SK-N-SH treated with all-trans-retinoic acid at 6 μM for 48 hours (cell line): Measurements from ENCODE around the gene SPEF1.

Source experiments
- ATAC-seq: fragments of 200-7000 bp; cut with Tn5 transposase; 3 replicates; pipeline ENCODE4 v1.9.1; 2020; ENCODE audit warnings: mild to moderate bottlenecking, moderate library complexity
- BACH2 ChIP-seq: fragments of 250-450 bp; sonication (Bioruptor Pico); IDR thresholded peaks from 2 replicates; pipeline ENCODE4 v1.9.0; 2021; ENCODE audit warnings: mild to moderate bottlenecking, borderline replicate concordance
- CSDC2 ChIP-seq: fragments of 250-450 bp; sonication (Bioruptor Pico); IDR thresholded peaks from 2 replicates; pipeline ENCODE4 v1.5.0; 2020; ENCODE audit warnings: mild to moderate bottlenecking, moderate library complexity
- ESRRG ChIP-seq: fragments of 250-450 bp; sonication (Bioruptor Pico); IDR thresholded peaks from 2 replicates; pipeline ENCODE4 v1.6.1; 2021; ENCODE audit warnings: mild to moderate bottlenecking
- GLIS3 ChIP-seq: fragments of 250-450 bp; sonication (Bioruptor Pico); IDR thresholded peaks from 2 replicates; pipeline ENCODE4 v1.5.0; 2020; ENCODE audit warnings: mild to moderate bottlenecking, moderate library complexity
- ISL1 ChIP-seq: fragments of 250-450 bp; sonication (Bioruptor Pico); IDR thresholded peaks from 2 replicates; pipeline ENCODE4 v2.1.2; 2022; ENCODE audit warnings: mild to moderate bottlenecking, moderate library complexity
- OSR1 ChIP-seq: fragments of 250-450 bp; sonication (Bioruptor Pico); IDR thresholded peaks from 2 replicates; pipeline ENCODE4 v1.8.0; 2022; ENCODE audit warnings: moderate library complexity, mild to moderate bottlenecking, inconsistent platforms
- PPARA ChIP-seq: fragments of 250-450 bp; sonication (Bioruptor Pico); IDR thresholded peaks from 2 replicates; pipeline ENCODE4 v1.5.0; 2020; ENCODE audit warnings: mild to moderate bottlenecking, borderline replicate concordance
- SNAI2 ChIP-seq: fragments of 250-450 bp; sonication (Bioruptor Pico); IDR thresholded peaks from 2 replicates; pipeline ENCODE4 v1.5.0; 2020; ENCODE audit warnings: mild to moderate bottlenecking, moderate library complexity
- TOX ChIP-seq: fragments of 250-450 bp; sonication (Bioruptor Pico); IDR thresholded peaks from 2 replicates; pipeline ENCODE4 v1.8.0; 2021; ENCODE audit warnings: mild to moderate bottlenecking, moderate library complexity, borderline replicate concordance
- ZC3H10 ChIP-seq: fragments of 250-450 bp; sonication (Bioruptor Pico); IDR thresholded peaks from 2 replicates; pipeline ENCODE4 v1.5.1; 2021; ENCODE audit warnings: mild to moderate bottlenecking, moderate library complexity
- ZFP3 ChIP-seq: fragments of 250-450 bp; sonication (Bioruptor Pico); IDR thresholded peaks from 2 replicates; pipeline ENCODE4 v1.5.0; 2020; ENCODE audit warnings: mild to moderate bottlenecking, moderate library complexity
- ZFP30 ChIP-seq: fragments of 450-650 bp; formaldehyde crosslinking; IDR thresholded peaks from 2 replicates; pipeline ENCODE4 v1.5.0; 2022; ENCODE audit warnings: mild to moderate bottlenecking, moderate library complexity
- ZNF565 ChIP-seq: fragments of 450-650 bp; formaldehyde crosslinking; conservative IDR thresholded peaks from 2 replicates; pipeline ENCODE4 v1.5.0; 2020; ENCODE audit warnings: low read depth, mild to moderate bottlenecking, moderate library complexity
- ZNF8 ChIP-seq: fragments of 450-650 bp; formaldehyde crosslinking; IDR thresholded peaks from 2 replicates; pipeline ENCODE4 v1.5.0; 2020; ENCODE audit warnings: mild to moderate bottlenecking, moderate library complexity
- TF ChIP-seq, protein P1 (sequence below): fragments of 250-450 bp; sonication (Bioruptor Pico); IDR thresholded peaks from 2 replicates; pipeline ENCODE4 v1.8.0; 2021; ENCODE audit warnings: low read depth, mild to moderate bottlenecking, moderate library complexity, borderline replicate concordance
- TF ChIP-seq, protein P2 (sequence below): fragments of 250-450 bp; sonication (Bioruptor Pico); IDR thresholded peaks from 2 replicates; pipeline ENCODE4 v1.8.0; 2020; ENCODE audit warnings: mild to moderate bottlenecking, moderate library complexity, borderline replicate concordance
- TF ChIP-seq, protein P3 (sequence below): fragments of 250-450 bp; sonication (Bioruptor Pico); IDR thresholded peaks from 2 replicates; pipeline ENCODE4 v1.5.1; 2020; ENCODE audit warnings: low read depth, mild to moderate bottlenecking, moderate library complexity
- TF ChIP-seq, protein P4 (sequence below): fragments of 250-450 bp; sonication (Bioruptor Pico); IDR thresholded peaks from 2 replicates; pipeline ENCODE4 v1.5.0; 2020; ENCODE audit warnings: mild to moderate bottlenecking, moderate library complexity
- TF ChIP-seq, protein P5 (sequence below): fragments of 250-450 bp; sonication (Bioruptor Pico); IDR thresholded peaks from 2 replicates; pipeline ENCODE4 v1.5.1; 2021; ENCODE audit warnings: mild to moderate bottlenecking, moderate library complexity

Gene SPEF1

DNA sequence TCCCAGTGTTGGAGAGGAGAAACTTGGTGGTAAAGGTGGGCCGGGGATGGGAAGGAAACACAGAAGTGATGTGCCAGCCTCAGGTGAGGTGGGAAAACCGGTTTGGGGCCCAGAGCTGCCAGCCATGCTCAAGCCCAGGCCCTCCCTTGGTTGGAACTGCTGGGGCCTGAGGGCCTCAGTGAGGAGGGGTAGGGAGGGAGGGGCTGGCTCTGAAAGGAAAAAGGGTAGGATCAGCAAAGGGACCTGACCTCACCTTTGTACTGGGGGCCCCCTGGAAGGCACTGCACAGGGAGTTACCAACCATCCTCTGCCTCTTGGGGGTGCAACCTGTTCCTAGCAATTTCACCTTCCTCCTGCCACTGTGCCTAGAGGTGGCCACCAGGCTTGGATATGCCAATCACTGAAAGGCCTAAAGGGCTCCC, 1.8 kb upstream of the SPEF1 start:
- ATAC-seq = no peak
- no peak for TF ChIP-seq ISL1 (CRISPR knock-in tag)
- TF ChIP-seq SNAI2 = no peak
- TF ChIP-seq GLIS3 (CRISPR knock-in tag) = no peak
- no peak for TF ChIP-seq ZFP30 (CRISPR knock-in tag)
- TF ChIP-seq OSR1 = no peak
- TF ChIP-seq, protein P1, sequence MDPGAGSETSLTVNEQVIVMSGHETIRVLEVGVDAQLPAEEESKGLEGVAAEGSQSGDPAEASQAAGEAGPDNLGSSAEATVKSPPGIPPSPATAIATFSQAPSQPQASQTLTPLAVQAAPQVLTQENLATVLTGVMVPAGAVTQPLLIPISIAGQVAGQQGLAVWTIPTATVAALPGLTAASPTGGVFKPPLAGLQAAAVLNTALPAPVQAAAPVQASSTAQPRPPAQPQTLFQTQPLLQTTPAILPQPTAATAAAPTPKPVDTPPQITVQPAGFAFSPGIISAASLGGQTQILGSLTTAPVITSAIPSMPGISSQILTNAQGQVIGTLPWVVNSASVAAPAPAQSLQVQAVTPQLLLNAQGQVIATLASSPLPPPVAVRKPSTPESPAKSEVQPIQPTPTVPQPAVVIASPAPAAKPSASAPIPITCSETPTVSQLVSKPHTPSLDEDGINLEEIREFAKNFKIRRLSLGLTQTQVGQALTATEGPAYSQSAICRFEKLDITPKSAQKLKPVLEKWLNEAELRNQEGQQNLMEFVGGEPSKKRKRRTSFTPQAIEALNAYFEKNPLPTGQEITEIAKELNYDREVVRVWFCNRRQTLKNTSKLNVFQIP (CRISPR knock-in tag) = no peak

GRCh38 chr20:3782597-3782996, 1.3 kb upstream of the SPEF1 start:
- ATAC-seq = no peak

DNA sequence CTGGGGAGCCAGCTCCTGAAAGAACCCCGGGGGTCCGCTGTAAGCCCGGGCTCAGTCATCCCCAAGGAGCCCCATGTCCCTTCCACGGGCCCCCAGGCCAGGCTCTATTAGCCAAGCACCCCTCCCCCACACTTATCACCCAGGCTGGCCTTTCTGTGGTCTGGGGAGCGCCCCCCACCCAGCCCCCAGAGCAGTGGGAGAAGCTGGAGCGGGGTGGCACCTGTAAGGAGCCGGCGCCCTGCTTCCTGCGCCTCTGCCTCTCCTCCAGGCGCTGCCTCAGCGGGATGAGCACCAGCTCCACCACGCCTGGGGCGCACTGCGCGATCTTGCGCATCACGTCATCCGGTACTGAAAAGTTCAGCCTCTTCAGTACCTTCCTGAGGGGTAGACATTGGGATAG, 2.3 kb downstream of the SPEF1 start:
- ATAC-seq = no peak
- TF ChIP-seq, protein P2, sequence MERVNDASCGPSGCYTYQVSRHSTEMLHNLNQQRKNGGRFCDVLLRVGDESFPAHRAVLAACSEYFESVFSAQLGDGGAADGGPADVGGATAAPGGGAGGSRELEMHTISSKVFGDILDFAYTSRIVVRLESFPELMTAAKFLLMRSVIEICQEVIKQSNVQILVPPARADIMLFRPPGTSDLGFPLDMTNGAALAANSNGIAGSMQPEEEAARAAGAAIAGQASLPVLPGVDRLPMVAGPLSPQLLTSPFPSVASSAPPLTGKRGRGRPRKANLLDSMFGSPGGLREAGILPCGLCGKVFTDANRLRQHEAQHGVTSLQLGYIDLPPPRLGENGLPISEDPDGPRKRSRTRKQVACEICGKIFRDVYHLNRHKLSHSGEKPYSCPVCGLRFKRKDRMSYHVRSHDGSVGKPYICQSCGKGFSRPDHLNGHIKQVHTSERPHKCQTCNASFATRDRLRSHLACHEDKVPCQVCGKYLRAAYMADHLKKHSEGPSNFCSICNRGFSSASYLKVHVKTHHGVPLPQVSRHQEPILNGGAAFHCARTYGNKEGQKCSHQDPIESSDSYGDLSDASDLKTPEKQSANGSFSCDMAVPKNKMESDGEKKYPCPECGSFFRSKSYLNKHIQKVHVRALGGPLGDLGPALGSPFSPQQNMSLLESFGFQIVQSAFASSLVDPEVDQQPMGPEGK (CRISPR knock-in tag) = no peak
- no peak for TF ChIP-seq ZNF565
- no peak for TF ChIP-seq OSR1
- no peak for TF ChIP-seq ZNF8 (CRISPR knock-in tag)
- TF ChIP-seq, protein P1 (CRISPR knock-in tag) = no peak
- no peak for TF ChIP-seq ZFP3 (CRISPR knock-in tag)
- no peak for TF ChIP-seq SNAI2
- TF ChIP-seq, protein P3, sequence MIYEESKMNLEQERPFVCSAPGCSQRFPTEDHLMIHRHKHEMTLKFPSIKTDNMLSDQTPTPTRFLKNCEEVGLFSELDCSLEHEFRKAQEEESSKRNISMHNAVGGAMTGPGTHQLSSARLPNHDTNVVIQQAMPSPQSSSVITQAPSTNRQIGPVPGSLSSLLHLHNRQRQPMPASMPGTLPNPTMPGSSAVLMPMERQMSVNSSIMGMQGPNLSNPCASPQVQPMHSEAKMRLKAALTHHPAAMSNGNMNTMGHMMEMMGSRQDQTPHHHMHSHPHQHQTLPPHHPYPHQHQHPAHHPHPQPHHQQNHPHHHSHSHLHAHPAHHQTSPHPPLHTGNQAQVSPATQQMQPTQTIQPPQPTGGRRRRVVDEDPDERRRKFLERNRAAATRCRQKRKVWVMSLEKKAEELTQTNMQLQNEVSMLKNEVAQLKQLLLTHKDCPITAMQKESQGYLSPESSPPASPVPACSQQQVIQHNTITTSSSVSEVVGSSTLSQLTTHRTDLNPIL = no peak
- no peak for TF ChIP-seq TOX (CRISPR knock-in tag)
- no peak for TF ChIP-seq ZFP30 (CRISPR knock-in tag)
- TF ChIP-seq, protein P4, sequence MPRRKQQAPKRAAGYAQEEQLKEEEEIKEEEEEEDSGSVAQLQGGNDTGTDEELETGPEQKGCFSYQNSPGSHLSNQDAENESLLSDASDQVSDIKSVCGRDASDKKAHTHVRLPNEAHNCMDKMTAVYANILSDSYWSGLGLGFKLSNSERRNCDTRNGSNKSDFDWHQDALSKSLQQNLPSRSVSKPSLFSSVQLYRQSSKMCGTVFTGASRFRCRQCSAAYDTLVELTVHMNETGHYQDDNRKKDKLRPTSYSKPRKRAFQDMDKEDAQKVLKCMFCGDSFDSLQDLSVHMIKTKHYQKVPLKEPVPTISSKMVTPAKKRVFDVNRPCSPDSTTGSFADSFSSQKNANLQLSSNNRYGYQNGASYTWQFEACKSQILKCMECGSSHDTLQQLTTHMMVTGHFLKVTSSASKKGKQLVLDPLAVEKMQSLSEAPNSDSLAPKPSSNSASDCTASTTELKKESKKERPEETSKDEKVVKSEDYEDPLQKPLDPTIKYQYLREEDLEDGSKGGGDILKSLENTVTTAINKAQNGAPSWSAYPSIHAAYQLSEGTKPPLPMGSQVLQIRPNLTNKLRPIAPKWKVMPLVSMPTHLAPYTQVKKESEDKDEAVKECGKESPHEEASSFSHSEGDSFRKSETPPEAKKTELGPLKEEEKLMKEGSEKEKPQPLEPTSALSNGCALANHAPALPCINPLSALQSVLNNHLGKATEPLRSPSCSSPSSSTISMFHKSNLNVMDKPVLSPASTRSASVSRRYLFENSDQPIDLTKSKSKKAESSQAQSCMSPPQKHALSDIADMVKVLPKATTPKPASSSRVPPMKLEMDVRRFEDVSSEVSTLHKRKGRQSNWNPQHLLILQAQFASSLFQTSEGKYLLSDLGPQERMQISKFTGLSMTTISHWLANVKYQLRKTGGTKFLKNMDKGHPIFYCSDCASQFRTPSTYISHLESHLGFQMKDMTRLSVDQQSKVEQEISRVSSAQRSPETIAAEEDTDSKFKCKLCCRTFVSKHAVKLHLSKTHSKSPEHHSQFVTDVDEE (CRISPR knock-in tag) = no peak
- TF ChIP-seq ESRRG (CRISPR knock-in tag) = no peak
- no peak for TF ChIP-seq BACH2
- TF ChIP-seq ZC3H10 (CRISPR knock-in tag) = no peak
- no peak for TF ChIP-seq ISL1 (CRISPR knock-in tag)

More at GRCh38 chr20:3782597-3782996, 1.3 kb upstream of the SPEF1 start:
- TF ChIP-seq PPARA (CRISPR knock-in tag) (no peak), ZFP3 (CRISPR knock-in tag) (no peak), CSDC2 (no peak), ZFP30 (CRISPR knock-in tag) (no peak), ISL1 (CRISPR knock-in tag) (no peak)
- TF ChIP-seq, protein P1 (CRISPR knock-in tag) = no peak
- TF ChIP-seq, protein P4 (CRISPR knock-in tag) = no peak
- TF ChIP-seq, protein P5, sequence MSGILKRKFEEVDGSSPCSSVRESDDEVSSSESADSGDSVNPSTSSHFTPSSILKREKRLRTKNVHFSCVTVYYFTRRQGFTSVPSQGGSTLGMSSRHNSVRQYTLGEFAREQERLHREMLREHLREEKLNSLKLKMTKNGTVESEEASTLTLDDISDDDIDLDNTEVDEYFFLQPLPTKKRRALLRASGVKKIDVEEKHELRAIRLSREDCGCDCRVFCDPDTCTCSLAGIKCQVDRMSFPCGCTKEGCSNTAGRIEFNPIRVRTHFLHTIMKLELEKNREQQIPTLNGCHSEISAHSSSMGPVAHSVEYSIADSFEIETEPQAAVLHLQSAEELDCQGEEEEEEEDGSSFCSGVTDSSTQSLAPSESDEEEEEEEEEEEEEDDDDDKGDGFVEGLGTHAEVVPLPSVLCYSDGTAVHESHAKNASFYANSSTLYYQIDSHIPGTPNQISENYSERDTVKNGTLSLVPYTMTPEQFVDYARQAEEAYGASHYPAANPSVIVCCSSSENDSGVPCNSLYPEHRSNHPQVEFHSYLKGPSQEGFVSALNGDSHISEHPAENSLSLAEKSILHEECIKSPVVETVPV = no peak
- TF ChIP-seq, all 23 proteins: peak for 0
